CD4-positive, alpha-beta T cell treated with Interferon alpha-2 for 1 hour (primary cell): ENCODE data around the gene EGFR.

ENCODE experiments used
- DNase-seq, 2 donors: peaks; one replicate each; pipeline ENCODE4 v3.0.0-alpha.2; 2020 to 2022

Gene EGFR

GRCh38 chr7:55235115-55235514 lies 216.3 kb downstream of the EGFR start:
- no peak for DNase-seq

DNA sequence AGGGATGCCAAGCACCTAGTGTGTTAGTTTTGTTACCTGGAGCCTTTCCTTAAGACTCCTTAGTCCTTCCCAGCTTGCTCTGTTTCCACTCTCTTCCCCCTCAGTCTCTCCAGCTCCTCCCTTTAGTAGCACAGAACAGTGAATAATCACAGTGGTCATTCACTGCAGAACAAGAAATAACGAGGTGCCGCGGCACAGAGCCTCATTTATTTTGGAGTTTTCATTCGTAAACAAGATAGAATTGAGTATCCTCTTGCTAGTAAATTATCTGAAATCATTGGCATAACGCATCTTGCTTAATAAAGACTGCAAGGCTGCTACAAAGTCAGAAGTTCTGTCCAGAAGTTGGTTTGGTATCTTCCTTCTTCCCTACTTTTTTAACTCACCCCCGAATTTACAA lies 217.0 kb downstream of the EGFR start:
- no peak for DNase-seq

GRCh38 chr7:55236476-55236875 lies 217.7 kb downstream of the EGFR start:
- DNase-seq, result no peak

- DNase-seq, result no peak
Observed at GRCh38 chr7:55237156-55237893, 218.5 kb downstream of the EGFR start.

- DNase-seq, result no peak
Observed at GRCh38 chr7:55239406-55239805, 220.6 kb downstream of the EGFR start.

DNA sequence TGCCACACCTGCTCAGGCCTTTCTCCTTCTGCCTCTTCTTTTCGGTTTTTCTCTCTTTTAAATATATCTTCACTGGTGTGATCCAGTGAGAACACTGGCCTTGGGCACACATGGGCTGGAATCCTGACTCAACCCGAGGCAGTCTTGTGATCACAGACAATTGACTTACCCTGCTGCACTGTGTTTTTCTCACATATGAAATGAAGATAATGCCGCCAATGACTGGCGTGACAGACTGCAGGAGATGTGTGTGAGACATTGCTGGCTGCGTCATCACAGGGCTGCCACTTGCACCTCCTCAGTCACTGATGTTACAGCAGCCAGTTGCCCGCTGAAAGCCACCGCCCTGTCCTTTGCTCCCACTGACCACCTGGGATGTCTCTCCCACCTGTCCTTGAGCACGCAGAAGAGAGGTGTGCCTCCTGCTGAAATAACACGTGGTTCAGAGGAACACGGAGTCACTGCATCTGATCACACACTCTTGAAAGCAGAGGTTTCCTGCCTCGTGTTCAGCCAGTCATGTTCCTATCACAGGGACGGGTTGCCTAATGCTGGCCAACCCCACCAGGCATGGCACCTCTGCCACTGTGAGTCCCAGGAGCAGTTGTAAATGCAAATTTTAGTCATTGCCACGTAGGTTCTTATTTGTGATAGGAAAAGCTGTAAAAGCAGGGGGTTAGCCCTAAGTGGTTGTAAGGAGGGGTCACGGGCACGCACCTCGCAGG lies 221.8 kb downstream of the EGFR start:
- no peak for DNase-seq

DNA sequence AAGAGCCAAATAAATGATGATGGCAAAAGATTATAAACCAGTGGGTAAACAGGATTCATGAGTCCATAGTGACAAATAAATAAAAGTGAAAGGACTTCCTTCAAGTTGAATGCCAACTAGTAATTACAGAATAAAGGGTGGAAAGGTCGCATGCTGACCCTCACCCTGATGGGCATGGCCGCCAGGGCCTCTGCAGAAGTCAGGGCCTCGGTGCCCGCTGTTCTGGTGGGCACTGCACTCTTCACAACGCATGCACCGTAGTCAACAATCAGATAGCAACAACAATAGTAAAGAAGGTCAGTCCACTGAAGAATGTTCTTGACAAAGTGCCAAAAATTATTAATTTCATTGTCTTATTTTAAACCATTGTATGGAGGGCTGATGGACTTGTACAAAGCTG lies 223.1 kb downstream of the EGFR start:
- DNase-seq, result no peak

DNA sequence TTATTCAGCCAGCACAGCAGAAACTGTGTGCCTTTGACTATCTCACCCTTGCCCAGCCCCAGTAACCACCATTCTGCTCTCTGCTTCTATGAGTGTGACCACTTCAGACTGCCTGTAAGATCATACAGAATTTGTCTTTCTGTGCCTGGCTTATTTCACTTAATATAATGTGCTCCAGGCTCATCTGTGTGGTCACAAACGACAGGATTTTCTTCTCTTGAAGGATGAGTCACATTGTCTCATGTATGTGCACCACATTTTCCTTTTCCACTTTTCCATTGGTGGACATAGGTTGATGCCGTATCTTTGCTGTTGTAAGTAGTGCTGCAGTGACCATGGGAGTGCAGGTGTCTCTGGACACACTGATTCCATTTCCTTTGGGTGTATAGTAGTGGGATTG lies 223.8 kb downstream of the EGFR start:
- DNase-seq, result no peak

DNA sequence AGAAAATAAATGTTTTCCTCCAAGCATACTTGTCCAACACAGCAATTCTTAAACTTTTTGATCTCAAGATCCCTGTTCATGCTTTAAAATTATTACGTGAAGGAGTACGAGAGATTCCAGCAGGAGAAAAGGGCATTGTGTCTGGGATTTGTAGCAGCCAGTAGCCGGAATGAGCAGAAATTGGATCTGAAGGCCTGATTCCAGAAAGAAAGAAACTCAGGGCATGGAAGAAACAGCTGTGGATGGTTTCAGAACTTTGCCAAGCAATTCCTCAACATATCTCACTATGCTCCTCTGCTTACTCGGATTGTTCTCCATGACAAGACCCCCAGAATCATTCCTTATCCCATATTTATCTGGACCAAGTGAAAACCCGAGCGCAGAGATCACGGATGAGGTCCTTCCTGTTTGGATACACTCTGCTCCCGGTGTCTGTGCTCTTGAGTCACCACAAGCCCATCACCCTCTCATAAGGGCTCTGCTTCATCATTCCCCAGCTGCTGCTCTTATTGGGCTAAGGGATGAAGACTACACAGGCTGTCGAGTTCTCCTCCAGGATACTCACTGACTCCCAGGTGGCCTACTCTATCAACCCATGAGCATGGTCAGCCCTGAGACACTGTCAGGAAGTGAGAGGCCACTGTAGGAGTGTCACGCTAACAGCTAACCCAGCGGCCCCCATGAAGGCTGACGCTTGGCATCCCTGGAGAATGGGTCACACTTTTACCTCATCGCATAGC lies 225.4 kb downstream of the EGFR start:
- no peak for DNase-seq

GRCh38 chr7:55245271-55245723 lies 226.5 kb downstream of the EGFR start:
- DNase-seq, result no peak

DNA sequence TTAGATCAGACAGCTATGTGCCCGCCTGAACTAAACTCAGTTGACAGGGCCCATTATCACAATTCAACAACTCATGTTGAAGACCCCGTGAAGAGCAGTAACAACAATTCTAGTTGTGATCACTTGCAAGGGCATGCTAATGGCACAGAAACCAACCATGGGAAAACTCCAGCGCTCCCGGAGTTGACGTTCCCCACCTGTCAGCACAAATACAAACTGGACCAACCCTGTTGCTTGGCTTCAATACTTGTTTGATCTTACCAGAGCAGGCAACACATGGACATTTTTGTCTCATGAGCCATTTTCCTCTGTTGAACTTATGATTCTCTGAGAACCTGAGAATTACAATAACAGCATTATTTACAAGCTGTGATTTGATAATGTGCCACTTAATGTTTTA lies 227.4 kb downstream of the EGFR start:
- DNase-seq, result no peak

DNA sequence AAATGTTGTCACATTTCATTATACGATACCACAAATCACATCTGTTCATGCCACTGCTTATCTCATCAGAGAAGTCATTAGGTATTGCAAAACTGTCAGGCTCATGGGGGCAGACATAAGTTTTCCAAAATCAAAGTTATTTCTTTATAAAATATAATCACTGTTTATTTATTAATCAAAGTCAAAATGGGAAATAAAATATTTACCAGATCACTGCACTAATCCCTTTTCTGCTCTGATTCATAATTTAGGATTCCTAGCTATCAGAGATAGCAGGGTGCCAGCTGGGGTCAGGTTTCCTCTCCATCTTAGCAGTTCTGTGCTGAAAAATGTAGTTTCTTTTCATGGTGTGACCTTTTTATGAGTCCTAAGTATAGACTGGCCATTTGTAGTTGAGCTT lies 228.6 kb downstream of the EGFR start:
- DNase-seq, result no peak

- no peak for DNase-seq
Observed at GRCh38 chr7:55248526-55248925, 229.7 kb downstream of the EGFR start.

DNA sequence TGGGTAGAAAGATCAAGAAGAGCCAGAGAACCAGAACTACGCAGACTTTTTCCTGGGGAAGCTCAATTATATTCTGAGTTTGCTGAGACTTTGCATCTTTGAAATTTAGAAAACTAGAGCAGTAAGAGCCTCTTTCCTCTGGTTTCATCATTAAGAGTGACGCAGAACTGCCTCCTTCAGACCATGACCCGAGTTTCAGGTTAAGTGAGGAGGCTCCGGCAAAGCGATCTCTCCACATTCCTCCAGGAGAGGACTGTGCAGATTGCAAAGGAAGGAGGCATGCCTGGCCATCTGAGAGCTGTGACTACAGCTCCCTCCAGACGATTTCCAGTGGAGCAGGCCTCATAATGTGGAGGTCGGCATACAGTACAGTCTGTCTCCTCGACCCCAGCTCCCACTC lies 230.5 kb downstream of the EGFR start:
- no peak for DNase-seq

DNA sequence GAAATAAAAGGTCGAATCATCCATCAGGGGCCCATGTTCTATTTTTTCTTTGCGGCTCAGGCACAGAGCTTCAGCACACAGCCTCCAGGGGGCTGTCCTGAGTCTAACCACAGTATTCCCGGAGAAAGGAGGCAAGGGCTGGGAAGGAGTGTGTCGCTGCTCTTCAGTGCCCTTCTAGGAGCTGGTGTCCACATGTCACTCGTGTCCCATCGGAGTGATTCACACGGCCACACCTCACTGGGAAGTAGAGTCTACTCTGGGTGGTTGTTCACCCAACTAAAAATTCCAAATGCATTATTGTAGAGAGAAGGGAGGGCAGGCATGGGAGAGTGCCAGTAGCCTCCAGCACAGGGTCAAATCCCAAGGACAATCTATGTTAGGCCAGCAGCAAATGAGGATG lies 231.5 kb downstream of the EGFR start:
- no peak for DNase-seq

- DNase-seq, result no peak
Observed at GRCh38 chr7:55251313-55251712, 232.5 kb downstream of the EGFR start.

DNA sequence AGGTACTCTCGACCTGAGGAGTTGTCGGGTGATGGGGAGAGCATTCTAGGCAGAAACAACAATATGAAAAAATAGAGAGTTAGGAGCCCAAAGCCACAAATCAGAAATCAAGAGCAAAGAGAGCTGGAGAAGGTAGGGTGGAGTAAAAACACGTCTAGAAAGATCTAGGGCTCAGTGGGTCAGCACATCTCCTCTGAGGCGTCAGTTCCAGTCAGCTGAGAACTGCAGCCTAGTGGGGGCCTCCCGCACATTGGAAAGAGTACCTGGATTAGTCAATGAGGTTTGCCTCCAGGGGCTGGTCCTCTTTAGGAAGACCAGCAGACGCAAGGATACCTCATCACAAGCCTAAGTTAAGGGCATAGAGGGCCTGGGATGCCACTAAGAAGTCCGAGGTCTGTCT lies 233.1 kb downstream of the EGFR start:
- DNase-seq, result no peak

GRCh38 chr7:55252386-55252785 lies 233.6 kb downstream of the EGFR start:
- DNase-seq, result no peak

- DNase-seq, result no peak
Observed at GRCh38 chr7:55253188-55253587, 234.4 kb downstream of the EGFR start.

- DNase-seq, result no peak
Observed at GRCh38 chr7:55254242-55254595, 235.4 kb downstream of the EGFR start.

DNA sequence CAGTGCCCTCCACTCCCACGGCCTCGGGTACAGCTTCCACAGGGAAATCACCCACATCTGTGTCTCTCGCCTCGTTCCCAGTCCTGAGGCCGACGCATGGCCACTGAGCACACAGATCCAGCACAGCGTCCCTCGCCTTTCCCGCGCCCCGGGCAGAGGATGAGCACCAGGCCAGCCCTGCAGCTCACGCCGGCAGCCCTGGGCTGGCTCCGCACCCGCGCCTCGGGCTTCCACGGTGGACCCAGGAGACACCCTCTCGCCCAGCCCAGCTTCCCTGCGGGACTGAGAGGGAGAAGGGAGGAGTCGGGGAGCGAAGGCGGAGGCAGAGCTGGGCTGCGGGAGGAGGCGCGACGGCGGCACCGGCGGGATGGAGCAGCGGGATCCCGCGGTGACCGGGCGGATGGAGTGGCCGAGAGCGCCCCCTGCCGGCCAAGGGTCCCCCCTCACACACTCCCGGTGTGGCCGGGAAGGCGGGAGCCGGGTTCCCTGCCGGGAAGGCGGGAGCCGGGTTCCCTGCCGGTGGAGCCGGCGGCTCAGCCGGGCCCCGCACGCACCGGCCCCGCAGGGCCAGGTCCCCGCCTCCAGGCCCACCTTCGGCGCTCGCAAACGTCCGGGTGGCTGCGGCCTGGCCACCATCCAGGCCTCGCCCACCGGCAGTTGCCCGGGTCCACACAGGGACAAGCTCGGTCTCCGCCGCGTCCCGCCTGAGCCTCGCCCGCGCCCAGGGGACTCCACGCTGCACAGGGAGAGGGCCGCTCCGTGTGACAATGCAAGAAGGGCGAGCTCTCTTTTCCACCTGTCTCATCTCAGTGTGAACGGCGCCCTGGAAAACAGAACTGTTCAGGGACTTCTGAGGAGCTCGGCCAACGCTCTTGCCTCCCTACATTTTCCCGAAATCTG lies 236.0 kb downstream of the EGFR start:
- DNase-seq, result peak; percentile 22 to 67

- peak; percentile 43 to 65 for DNase-seq
Observed at GRCh38 chr7:55255496-55256445, 237.0 kb downstream of the EGFR start.
